ENCODE measurements around the gene TIMM8A. TPM values are rescaled to one million over a fixed set of nuclear protein-coding genes. Genes with fewer than 3 reads are reported as not detected.

Gene TIMM8A
- polyA plus RNA-seq, 2 of the 4 experiments (the other 2 are of a cell fraction) = 24.5 to 36.8 TPM

DNA sequence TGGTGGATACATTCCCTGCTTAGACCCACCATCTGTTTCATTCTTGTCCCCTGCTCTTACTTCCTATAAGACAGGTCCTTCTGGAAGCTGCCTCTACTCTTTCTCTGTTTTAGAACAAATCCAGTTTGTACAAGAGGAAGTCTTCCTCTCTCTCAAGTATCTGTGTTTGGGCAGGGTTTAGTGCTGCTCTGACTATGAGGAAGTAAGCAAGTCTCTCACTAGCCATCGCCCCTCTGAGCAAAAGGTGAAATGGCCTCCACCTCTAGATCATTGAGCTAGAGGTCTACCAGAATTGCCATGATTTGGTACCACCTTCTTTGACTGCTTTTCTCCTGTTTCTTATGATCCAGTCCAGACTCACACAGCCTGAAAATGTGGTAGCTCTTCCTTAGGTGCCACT lies 29.0 kb upstream of the TIMM8A start:
- 80% methylated on average over 1 of the region's 1 CpG for WGBS (ENCODE audit: missing lambda C conversion rate)
- H3K4me2 ChIP-seq = no peak overlapping the region
- CTCF ChIA-PET = interaction anchor here (0.9 kb wide), 1 partner anchor 13 kb away, joined by 3 read pairs; the partner anchor contains the start of gene RPL36A

DNA sequence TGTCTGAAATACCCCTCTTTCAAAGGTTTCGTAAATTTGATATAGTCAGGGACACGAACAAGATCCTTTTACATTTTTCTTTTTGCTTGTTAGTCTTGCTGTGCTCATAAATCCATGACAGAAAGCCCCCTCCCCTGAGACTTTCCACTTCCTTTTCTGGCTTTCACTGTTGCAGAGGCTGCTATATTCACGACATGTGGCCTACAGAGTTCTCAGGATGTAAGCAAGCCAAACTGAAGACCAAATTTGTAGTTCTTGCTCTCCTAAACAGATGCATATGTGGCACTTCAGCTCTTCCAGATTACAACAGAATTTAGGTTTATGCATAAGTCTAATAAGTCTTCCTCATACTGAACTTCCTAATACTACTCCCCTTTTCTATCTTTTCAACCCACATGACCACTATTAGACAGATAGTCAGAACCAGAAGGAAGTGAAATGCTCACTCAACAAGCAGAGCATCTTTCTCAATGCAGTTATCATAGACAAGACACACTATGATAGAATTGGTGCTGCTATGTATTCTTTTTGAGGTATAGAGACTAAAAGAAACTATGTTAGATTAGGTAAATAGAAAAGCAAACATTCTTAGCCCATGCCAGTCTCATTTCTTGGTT lies 22.5 kb upstream of the TIMM8A start:
- 43% methylated on average over 3 of the region's 3 CpGs for WGBS (ENCODE audit: missing lambda C conversion rate)
- Histone ChIP-seq H3K4me1 (no peaks in the 10 kb centered on the region), H3K27ac (no peak overlapping the region), H3K4me2 (no peak overlapping the region), H3K4me3 (no peak overlapping the region), H3K9me3 (no peaks in the 10 kb centered on the region)
- FAIRE-seq (peak; percentile 67), ATAC-seq (no peak), DNase-seq (ENCODE audit: low read depth in 1 of 2, low spot score in 1 of 2) (no peak)
- POLR2A ChIA-PET = no interaction called here
- CTCF ChIA-PET = no interaction called here
- TF ChIP-seq ZFP36 (IDR thresholded peaks at IDR 0.05; ENCODE audit: borderline replicate concordance, partially characterized antibody) (no peak), MAFK (IDR thresholded peaks at IDR 0.05; ENCODE audit: partially characterized antibody) (no peak), HOXA7 (CRISPR knock-in tag; IDR thresholded peaks at IDR 0.05) (no peak), HDAC2 (IDR thresholded peaks at IDR 0.05) (no peak), FOSB (CRISPR knock-in tag; IDR thresholded peaks at IDR 0.05) (no peak), SREBF2 (IDR thresholded peaks at IDR 0.05) (no peak), JUNB (IDR thresholded peaks at IDR 0.05) (no peak), ESRRA (IDR thresholded peaks at IDR 0.05; ENCODE audit: borderline replicate concordance, low read length) (no peak), CBX8 (IDR thresholded peaks at IDR 0.05) (no peak), POLR2AphosphoS2 (conservative IDR thresholded peaks at IDR 0.05; ENCODE audit: low read length) (no peak), FOSL2 (IDR thresholded peaks at IDR 0.05) (no peak), FOSL2 (CRISPR knock-in tag; IDR thresholded peaks at IDR 0.05) (no peak), HOXB5 (CRISPR knock-in tag; IDR thresholded peaks at IDR 0.05) (no peak), BHLHE40 (IDR thresholded peaks at IDR 0.05; ENCODE audit: low read depth, low read length) (no peak), ZNF302 (CRISPR knock-in tag; IDR thresholded peaks at IDR 0.05) (no peak), RAD21 (conservative IDR thresholded peaks at IDR 0.05 in 1 of 2, IDR thresholded peaks at IDR 0.05 in 1 of 2) (no peak), SMC3 (IDR thresholded peaks at IDR 0.05) (no peak), RNF2 (IDR thresholded peaks at IDR 0.05; ENCODE audit: borderline replicate concordance, low read depth) (no peak), POLR2A (IDR thresholded peaks at IDR 0.05; ENCODE audit: low read length) (no peak)
- TF ChIP-seq, protein P1, sequence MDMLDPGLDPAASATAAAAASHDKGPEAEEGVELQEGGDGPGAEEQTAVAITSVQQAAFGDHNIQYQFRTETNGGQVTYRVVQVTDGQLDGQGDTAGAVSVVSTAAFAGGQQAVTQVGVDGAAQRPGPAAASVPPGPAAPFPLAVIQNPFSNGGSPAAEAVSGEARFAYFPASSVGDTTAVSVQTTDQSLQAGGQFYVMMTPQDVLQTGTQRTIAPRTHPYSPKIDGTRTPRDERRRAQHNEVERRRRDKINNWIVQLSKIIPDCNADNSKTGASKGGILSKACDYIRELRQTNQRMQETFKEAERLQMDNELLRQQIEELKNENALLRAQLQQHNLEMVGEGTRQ (IDR thresholded peaks at IDR 0.05) = no peak
- TF ChIP-seq, protein P2, sequence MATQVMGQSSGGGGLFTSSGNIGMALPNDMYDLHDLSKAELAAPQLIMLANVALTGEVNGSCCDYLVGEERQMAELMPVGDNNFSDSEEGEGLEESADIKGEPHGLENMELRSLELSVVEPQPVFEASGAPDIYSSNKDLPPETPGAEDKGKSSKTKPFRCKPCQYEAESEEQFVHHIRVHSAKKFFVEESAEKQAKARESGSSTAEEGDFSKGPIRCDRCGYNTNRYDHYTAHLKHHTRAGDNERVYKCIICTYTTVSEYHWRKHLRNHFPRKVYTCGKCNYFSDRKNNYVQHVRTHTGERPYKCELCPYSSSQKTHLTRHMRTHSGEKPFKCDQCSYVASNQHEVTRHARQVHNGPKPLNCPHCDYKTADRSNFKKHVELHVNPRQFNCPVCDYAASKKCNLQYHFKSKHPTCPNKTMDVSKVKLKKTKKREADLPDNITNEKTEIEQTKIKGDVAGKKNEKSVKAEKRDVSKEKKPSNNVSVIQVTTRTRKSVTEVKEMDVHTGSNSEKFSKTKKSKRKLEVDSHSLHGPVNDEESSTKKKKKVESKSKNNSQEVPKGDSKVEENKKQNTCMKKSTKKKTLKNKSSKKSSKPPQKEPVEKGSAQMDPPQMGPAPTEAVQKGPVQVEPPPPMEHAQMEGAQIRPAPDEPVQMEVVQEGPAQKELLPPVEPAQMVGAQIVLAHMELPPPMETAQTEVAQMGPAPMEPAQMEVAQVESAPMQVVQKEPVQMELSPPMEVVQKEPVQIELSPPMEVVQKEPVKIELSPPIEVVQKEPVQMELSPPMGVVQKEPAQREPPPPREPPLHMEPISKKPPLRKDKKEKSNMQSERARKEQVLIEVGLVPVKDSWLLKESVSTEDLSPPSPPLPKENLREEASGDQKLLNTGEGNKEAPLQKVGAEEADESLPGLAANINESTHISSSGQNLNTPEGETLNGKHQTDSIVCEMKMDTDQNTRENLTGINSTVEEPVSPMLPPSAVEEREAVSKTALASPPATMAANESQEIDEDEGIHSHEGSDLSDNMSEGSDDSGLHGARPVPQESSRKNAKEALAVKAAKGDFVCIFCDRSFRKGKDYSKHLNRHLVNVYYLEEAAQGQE (IDR thresholded peaks at IDR 0.05) = no peak

More for the DNA sequence above, 29.0 kb upstream of the TIMM8A start:
- Histone ChIP-seq H3K9me3 (no peaks in the 10 kb centered on the region), H3K27ac (no peak overlapping the region), H3K4me3 (no peak overlapping the region), H3K4me1 (no peaks in the 10 kb centered on the region)
- no peak for FAIRE-seq
- no peak for ATAC-seq
- no peak for DNase-seq (ENCODE audit: low read depth in 1 of 2, low spot score in 1 of 2)
- POLR2A ChIA-PET = interaction anchor here (1.8 kb wide), 1 partner anchor 13 kb away, joined by 11 read pairs; the partner anchor contains the start of gene RPL36A
- TF ChIP-seq HOXB5 (CRISPR knock-in tag; IDR thresholded peaks at IDR 0.05) (no peak), CBX2 (IDR thresholded peaks at IDR 0.05; ENCODE audit: borderline replicate concordance, low read depth) (no peak), ZNF302 (CRISPR knock-in tag; IDR thresholded peaks at IDR 0.05) (no peak), SREBF2 (IDR thresholded peaks at IDR 0.05) (no peak), TP53 (CRISPR knock-in tag; IDR thresholded peaks at IDR 0.05) (no peak), TFCP2L1 (CRISPR knock-in tag; IDR thresholded peaks at IDR 0.05) (no peak)
- TF ChIP-seq, protein P3, sequence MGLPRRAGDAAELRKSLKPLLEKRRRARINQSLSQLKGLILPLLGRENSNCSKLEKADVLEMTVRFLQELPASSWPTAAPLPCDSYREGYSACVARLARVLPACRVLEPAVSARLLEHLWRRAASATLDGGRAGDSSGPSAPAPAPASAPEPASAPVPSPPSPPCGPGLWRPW (IDR thresholded peaks at IDR 0.05) = no peak
